ENCODE data around the gene GULP1.
"Not testable (repeated sequence)": the region's sequence is repeated elsewhere in the genome, so short reads cannot be mapped to it uniquely, and the experiment has no call there.

The GULP1 gene

DNA sequence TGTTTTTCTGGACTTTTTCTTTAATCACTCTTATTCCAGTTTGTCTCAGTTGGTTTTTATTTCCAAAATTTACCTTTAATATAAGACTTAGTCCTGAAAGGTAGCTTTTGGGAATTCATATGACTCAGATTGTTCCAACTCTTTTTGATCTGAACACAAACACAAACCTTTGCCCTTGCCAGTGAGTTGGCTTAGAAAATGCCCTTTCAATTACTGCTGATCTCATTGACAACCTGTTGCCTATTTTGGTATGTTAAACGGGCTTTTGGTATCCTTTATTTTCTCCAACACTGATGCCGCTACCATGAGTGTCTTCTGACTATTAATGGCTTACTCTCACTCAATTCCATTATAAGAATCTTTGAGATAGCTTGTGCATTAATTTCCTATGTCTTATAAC, 143.4 kb downstream of the GULP1 start:
- no peak for DNase-seq

DNA sequence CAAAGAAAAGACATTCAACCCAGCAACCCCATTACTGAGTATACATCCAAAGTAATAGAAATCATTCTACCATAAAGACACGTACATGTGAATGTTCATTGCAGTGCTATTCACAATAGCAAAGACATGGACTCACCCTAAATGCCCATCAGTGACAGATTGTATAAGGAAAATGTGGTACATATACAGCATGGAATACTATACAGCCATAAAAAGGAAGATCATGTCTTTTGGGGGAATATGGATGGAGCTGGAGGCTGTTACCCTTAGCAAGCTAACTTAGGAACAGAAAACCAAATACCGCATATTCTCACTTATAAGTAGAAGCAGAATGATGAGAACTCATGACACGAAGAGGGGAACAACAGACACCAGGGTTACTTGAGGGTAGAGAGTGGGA, 145.9 kb downstream of the GULP1 start:
- no peak for DNase-seq

DNA sequence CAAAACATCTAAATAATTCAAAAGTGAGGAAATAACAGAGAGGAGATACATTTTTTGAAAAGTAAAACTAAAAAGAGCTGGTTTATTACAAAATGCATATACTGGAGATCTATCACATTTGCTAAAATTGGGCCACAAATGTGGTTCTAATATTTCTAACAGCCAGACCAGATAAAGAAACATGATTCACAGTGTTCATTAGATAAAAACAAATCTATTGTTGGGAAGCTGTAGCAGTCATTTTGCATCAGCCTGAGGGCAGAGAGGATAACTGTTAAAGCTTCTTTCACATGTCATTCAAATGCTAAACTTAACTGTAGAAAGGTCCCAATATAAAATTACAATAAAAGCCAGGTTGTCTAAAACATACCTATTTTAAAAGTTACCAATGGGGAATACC, 148.3 kb downstream of the GULP1 start:
- DNase-seq, result no peak

DNA sequence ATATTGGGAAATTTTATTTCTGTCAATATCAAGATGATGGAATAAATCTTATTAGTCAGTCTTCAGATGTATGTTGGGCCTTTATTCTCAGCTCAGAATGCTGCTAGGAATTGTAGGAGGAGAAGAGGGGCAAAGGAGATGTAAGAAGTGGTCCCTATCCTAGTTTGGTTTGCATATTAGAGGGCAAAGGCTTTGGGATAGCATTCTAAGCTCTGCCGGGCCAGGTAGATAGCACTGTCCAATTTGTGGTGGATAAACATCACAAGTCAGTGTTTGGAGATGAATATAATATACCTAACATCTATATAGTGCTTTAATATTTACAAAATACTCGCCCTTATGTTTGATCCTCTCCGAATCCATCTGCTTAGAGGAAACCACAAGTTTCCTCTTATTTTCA, 149.2 kb downstream of the GULP1 start:
- DNase-seq, result no peak

DNA sequence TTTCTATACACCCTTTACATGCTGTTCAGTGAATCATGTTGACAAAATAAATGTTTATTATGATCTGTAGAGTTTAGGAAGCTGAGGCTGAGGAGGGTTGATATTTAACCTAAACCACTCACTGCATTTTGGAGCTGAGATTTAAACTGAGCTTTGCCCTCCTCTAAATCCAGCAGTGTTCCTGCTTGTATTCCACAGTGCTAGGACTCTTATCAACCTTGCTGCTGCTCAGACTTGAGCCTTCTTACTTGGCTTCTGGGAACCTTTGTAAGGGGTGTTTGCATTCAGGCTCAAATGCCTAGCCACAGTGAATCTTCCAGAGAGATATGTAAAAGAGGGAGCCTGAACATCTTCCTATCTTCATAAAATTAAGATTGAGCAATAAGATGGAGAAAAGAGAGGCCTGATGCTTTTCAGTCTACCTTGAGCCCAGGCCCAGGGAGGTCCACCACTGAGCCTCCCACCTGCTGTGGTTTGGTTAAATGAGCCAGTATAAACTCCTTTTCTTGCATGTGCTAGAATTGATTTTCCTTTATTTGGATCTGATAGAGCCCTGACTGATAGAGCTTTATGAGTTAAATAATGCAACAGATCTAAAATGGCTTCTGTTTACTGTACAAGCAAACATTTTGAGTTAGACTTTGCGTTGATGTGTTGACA, 149.7 kb downstream of the GULP1 start:
- no peak for DNase-seq

DNA sequence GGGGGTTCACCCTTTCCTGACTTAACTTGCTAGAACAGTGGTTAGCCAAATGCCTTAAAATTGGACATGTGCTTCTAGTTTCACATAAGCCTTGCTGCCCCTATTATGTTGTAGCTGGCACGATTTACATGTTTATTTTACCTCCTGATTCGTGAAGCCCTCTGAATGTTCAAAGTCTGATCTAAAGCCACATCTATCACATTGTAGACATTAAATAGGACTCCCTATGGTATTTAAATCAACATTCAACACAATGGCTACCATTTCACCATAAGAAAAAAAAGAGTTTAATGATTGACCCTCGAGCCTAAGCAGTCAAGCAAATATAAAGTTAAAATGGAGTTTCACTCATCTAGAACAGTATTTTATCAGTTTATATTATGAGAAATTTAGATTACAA, 151.5 kb downstream of the GULP1 start:
- no peak for DNase-seq

DNA sequence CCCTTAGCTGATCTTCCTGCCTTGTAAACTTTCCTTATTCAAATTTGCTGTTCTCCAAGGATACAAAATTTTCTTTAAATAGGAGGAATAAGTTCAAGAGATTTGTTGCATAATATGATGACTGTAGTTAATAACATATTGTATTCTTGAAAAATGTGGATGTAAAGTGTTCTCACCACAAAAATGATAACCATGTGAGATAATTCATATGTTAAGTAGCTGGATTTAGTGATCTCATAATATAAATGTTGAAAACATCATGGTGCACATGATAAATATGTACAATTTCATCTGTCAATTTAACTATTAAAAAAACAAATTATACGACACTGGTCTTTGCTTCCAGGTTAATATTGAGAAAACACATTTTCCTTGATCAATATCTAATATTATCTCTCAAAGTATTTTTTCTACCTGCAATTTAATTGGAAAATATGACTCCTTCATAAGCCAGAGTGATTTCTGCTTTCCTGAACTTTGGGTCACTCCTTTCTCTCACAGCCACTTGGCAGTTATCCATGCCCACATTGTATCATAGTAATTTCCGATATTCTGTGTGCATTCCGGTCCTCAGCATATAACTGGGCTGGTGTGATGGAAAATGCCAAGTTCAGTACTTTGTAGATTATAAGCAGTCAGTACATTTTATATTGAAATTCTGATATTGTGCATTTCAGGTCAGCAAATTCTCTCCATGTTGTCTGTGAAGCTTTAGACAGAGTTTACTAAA, 152.6 kb downstream of the GULP1 start:
- DNase-seq, result no peak

DNA sequence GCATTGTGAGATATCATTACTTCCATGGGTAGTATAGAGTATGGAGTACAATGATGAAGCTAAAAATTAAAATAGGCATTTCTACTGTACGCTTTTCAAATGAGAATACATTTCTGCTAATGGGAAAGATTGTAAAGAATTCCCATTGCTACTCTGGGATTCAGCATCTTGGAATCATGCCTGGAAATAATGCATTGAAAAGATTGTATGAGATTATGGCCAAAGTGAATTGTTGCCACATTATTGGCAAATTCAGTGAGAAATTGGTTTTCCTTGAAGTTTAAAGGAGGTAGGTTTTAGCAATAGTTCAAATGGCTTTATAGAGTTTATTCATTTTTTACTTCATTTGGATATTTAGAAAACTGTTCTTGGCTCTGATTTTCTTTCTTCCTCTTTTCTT, 157.9 kb downstream of the GULP1 start:
- no peak for DNase-seq

DNA sequence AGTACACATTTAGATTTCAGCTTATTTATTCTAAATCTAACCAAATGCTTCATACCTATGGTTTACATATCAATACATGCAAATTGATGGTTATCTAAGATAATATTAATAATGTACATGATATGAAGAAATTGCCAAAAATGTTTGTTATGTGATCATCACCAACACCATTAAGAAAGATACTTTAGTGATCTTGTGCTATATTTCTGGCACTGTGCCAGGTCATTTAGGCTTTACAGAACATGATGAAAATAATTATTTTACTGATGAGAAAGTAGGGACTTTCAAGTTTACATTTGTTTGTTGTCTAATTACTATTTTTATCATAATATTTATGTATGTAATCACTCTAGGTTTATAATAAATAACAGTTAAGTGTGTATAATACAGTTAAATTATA, 158.3 kb downstream of the GULP1 start:
- DNase-seq, result peak; percentile 1

DNA sequence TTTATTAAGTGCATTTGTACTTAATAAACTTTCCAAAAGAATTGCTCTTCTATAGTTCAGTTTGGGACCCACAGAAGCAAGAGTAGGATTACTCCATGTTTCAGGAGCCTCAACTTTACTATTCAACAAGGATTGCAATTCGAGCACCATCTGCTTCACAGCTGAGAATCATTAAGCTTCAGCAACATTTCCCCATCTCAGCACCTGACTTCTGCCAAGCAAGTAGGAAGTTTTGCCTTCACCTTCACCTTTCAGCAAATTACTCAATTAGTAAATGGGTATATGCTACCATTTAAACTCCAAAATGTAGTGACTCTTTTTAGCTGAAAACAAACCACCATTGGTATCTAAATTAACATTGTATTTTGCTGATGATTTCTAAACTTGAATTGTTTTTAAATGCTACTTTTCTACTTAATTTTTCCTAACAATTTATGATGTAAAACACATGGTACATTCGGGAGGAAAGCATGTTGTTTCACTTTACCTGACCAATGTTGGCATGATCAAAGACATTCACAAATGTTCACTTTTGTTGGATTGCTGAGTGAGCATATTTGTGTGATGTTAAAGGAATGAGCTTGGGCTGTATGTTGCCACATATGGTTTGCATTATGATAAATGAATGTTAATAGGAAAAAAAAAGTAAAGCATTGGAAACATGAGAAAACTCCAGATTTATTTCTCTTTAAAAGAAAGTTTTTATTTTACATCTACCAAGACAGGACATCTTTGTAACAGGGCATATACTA, 159.2 kb downstream of the GULP1 start:
- DNase-seq, result no peak

DNA sequence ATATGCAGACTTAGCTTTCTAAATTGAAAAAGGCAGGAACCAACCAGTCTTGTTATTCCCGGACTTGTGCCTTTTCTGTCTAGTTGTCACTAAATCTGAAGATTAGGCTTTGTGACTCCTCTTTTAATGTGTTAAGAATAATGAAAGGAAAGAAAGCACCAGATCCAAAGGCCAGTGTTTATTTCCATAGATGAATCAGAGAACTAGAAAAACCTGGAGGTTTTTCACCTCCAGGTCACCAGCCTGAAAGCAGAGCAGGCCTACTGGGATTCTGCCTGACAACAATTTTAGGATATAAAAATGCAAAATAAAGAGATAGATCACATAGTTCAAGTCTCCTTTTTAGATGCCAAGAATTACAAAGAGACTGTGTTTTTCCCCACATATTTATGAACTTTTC, 160.4 kb downstream of the GULP1 start:
- DNase-seq, result no peak

DNA sequence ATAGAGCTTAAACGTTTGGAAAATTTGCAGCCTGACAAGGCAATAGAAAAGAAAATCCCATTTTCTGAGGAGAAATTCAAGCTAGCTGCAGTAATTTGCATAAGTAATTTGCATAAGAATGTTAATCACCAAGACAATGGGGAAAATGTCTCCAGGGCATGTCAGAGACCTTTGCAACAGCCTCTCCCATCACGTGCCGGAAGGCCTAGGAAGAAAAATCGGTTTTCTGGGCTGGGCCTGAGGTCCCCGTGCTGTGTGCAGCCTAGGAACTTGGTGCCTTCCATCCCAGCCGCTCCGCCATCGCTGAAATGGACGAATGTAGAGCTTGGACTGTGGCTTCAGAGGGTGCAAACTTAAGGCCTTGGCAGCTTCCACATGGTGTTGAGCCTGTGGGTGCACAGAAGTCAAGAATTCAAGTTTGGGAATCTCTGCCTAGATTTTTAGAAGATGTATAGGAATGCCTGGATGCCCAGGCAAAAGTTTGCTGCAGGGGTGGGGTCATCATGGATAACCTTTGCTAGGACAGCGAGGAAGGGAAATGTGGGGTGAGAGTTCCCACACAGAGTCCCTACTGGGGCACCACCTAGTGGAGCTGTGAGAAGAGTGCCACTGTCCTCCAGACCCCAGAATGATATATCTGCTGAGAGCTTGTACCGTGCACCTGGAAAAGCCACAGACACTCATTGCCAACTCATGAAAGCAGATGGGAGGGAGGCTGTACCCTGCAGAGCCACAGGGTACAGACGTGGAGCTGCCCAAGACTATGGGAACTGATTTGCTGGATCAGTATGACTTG, 164.6 kb downstream of the GULP1 start:
- no peak for DNase-seq

DNA sequence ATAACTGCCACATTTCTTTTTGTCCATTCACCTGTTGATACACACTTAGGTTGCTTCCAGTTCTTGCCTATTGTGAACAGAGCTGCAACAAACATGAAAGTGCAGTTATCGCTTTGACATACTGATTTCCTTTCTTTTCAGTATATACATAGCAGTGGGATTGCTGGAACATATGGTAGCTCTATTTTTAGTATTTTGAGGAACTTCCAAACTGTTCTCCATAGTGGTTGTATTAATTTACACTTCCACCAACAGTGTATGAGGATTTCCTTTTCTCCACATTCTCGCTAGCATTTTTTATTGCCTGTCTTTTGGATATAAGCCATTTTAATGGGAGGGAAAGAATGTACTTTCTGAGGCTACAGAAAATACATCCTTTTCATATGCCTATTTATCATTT, 167.4 kb downstream of the GULP1 start:
- DNase-seq, result no peak

DNA sequence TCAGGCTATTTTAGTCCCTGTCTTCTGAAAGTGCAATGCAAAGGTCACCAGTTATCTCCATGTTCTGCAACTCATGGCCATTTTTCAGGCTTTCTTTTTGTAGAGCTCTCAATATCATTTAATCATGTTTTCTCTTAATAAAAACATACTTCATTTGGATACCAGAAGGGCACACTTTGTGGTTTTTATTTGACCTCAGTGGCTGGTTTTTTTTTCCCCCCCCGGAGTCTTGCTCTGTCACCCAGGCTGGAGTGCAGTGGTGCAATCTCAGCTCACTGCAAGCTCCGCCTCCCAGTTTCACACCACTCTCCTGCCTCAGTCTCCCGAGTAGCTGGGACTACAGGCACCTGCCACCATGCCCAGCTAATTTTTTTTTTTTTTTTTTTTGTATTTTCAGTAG, 174.4 kb downstream of the GULP1 start:
- DNase-seq, result not testable (repeated sequence)

DNA sequence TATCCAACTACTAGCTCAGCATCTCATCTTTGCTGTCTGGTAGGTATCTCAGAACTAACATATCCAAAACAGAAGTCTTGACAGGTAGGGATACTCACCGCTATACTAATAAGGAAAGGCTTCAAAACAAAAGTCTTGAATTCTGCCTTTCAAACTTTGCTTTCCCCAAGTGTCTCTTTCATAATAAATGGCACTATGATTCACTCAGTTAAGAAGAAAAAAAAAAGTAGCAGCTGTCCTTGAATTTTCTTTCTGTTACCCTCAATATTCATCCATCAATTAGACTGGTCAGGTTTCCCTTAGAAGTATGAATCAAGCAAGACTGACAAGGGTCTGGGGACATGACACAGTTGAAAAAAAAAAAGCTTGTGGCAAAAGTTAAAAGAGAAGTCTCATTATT, 175.1 kb downstream of the GULP1 start:
- DNase-seq, result no peak

DNA sequence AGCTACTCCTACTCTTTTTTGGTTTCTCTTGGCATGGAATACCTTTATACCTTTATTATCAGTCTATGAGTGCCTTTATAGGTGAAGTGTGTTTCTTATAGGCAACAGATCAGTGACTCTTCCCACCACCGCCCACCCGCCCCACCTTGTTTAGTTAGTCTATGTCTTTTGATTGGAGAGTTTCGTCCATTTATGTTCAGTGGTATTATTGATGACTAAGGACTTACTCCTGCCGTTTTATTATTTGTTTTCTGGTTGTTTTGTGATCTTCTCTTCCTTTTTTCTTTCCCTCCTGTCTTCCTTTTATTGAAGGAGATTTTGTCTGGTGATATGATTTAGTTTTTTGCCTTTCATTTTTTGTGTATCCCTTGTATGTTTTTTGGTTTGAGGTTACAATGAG, 179.5 kb downstream of the GULP1 start:
- DNase-seq, result no peak

DNA sequence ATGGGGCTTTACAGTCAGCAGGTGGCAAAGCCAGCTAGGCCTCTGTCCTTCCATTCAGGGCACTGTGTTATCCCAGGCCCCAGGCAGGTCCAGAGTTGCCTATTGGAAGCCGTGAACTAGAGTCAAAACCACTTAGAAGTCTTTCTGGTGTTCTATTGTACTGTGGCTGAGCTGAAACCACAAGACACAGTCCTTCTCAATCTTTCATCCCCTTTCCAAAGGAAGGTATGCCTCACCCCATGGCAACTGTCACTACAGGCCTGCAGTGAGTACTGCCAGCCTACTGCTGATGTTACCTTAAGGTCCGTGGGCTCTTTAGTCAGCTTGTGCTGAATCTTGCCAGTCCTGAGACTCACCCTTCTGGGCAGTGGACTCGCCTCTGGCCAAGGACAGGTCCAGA, 181.6 kb downstream of the GULP1 start:
- DNase-seq, result no peak

DNA sequence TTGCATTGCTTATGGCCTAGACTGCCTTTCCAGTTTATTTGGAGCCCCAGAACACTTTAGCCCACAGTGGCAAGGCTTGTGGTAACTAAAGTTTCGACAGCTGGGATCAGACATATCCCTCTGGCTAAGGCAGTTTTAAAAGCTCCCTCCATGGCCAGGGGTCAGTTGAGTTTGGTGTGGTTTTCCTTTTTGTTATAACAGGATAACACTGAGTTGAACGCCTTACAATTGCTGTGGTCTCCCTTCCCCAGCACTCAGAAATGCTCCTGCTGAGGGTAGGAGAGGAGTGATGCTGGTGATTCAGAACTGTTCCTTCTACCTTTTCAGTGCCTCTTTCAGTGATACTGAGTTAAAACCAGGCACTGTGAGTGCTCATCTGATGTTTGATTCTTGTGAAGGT, 182.6 kb downstream of the GULP1 start:
- no peak for DNase-seq

DNA sequence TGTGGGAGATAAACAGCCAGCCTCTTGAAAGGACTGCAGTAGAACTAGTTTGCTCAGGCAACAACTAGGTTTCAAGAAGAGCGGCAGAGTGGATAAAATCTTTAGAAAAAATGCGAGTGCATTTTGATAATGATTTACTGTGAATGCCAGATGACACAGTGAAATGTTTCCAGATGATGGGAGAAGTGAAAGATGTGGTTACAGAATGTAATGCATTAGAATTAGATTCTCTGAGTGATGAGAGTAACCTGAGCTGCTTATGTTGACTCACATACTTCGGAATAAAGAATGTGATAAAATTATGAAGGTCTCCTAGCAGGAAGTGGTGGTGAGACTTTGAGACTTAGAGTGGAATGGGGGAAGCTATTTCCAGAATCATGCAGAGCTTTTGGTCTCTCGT, 184.3 kb downstream of the GULP1 start:
- no peak for DNase-seq

DNA sequence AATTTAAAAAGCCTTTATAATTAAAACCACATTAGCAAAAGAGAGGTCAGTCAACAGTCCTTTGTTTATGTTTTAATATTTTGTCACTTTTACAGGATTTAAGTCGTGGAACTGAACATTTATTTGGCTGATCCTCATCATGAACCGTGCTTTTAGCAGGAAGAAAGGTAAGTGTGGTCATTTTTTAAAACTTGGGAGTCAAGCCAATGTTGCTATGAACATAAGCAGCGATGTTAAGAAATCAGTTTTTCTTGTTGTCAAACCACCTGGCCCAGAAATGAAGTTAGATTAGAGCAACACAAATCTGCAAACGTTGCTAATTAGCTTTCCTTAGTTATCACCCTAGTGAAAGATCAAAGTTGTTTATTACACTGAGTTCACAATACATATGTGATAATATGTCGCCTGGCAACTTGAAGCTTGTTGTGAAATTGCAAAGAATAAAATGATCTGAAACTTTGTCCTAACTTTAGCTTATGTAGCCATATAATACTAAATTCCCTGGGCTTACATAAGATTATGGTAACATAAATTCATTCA, 186.0 kb downstream of the GULP1 start:
- no peak for DNase-seq

DNA sequence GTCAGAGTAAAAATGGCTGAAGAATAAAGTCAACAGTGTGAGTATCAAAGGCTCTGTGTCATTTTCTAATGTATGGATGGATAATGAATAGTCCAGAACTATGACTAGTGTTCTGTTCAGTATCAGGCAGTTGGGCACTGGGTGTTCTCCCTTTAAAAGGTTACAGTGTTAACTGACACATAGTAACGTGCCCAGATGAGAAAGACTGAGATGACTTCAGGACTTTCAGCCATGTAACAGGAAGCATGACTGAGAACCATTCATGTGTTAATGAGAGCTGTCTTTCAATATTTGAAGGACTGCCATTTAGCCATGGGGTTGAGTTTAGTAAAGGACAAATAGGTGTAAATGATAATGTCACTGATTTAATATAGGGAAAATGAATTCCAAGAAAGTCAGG, 187.1 kb downstream of the GULP1 start:
- no peak for DNase-seq

DNA sequence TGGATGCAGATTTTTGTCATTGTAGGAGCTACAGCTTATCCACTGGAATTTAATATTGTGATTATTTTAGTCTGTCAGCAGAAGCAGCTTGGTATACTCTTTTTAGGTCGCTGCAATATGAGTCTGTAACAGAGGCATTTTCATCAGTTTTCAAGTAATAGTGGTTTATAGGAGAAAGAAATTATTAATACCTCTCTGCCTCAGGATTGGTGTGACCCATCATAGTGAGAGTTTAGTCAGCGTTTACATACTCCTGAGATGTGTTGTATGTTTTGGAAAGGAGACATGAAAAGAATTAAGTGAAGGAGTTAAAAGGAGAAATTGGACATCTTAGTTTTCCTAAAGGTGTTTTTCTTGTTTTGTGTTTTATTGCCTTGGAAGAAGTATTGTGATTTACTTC, 189.8 kb downstream of the GULP1 start:
- DNase-seq, result no peak

DNA sequence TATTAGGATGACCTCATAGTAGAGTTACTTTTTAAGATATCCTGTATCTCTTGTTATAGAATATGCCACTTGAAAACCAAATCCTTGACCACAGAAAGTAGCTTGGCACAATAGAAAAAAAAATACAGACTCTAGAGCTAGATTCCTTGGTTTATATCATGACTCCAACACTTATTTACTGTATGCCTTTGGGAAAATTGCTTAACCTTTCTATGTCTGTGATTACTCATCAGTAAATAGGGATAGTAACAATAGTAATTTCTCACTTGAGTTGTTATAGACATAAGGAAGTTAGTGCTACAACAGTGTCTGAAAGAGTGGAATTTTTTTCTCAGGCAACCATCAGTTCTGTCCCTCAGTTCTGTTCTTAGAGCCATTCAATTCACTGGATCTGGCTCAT, 193.8 kb downstream of the GULP1 start:
- DNase-seq, result no peak
